Vagina (tissue), 2 donors: ENCODE measurements around the gene KLHL2.

Experiments used
- CTCF ChIP-seq, 3 experiments: fragments of 450-650 bp in 2 of 3; fragments of 200-600 bp in 1 of 3; sonication (generic) in 1 of 3; IDR thresholded peaks; one replicate each; pipeline ENCODE4 v1.5.1; 2017 to 2019; ENCODE audit warnings: antibody characterized with exemption in 3 of 3, mild to moderate bottlenecking in 2 of 3, moderate library complexity in 2 of 3
- POLR2A ChIP-seq, 2 donors: fragments of 450-650 bp; IDR thresholded peaks; one replicate each; pipeline ENCODE4 v1.6.1; 2017; ENCODE audit warnings: antibody characterized with exemption in 2 of 2, mild to moderate bottlenecking in 2 of 2, moderate library complexity in 2 of 2
- POLR2AphosphoS5 ChIP-seq, 2 donors: sonication (generic); formaldehyde crosslinking; IDR thresholded peaks; one replicate each; pipeline ENCODE4 v1.9.0; 2017; ENCODE audit warnings: antibody characterized with exemption in 2 of 2, mild to moderate bottlenecking in 2 of 2, low read depth in 1 of 2; ENCODE audit not compliant: insufficient read depth in 1 of 2

- no peak for TF ChIP-seq CTCF (IDR thresholded peaks at IDR 0.05)
- no peak for TF ChIP-seq POLR2A (IDR thresholded peaks at IDR 0.05)
- TF ChIP-seq POLR2AphosphoS5 (IDR thresholded peaks at IDR 0.05; ENCODE audit: insufficient read depth in 1 of 2, low read depth in 1 of 2), result no peak
Measured at GRCh38 chr4:165201806-165202205, 5.6 kb upstream of the KLHL2 start.
